Measurements from ENCODE around the gene ITGA8.

- TF ChIP-seq GATA2 (IDR thresholded peaks at IDR 0.05; ENCODE audit: low read depth, low read length) (no peak), GATA3 (IDR thresholded peaks at IDR 0.05; ENCODE audit: low read depth, low read length) (no peak)
These were observed 4.9 kb downstream of the ITGA8 start for GRCh38 chr10:15714847-15715246.
